Measurements from ENCODE around the gene ZNF398. TPM values are rescaled to one million over a fixed set of nuclear protein-coding genes. Genes with fewer than 3 reads are reported as not detected.
A peak's percentile ranks its signal among the peaks of the same experiment; 100 is the strongest.

The ZNF398 gene
- total and polyA plus RNA-seq, 9 of the 15 experiments (the other 6 are each of a cell fraction or from before 2014, with no cell fraction given) = 4.0 to 18.6 (median 10.4) TPM

DNA sequence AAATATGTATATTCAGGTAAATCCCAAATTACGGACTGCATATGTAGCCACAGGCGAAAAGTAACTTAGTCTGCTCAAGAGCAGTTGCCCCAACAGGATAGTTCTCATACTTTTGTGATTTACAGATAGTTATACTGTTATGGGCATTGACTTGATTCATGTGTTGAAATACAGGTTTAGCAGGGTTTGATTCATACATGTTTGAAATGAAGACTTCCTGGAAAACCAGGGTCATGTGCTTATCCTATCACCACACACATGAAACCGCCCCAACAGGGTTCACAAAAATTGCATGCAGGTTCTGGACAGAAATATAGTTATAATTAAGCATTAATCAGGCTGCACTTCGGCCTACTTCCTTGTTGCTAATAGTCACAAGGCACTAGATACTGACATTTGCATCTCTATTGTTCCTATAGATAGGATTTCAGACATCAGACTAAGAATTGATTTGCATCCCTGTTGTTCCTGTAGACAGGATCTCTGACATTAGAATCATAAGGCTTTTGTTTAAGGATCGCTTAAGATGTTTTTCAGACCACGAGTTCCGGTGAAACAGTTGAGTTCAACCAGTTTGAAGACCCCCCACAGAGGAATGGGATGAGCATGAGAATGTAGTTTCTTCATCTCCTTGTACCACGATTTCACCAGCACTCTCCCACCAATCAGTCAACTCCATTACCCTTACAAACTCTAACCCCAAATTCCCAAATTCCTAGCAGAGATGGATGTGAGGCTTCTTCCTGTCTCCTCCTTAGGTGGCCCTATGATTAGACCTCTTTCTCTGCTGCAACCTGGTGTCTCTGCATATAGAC lies 2.0 kb upstream of the ZNF398 start (continued):
- TF ChIP-seq, protein P1, sequence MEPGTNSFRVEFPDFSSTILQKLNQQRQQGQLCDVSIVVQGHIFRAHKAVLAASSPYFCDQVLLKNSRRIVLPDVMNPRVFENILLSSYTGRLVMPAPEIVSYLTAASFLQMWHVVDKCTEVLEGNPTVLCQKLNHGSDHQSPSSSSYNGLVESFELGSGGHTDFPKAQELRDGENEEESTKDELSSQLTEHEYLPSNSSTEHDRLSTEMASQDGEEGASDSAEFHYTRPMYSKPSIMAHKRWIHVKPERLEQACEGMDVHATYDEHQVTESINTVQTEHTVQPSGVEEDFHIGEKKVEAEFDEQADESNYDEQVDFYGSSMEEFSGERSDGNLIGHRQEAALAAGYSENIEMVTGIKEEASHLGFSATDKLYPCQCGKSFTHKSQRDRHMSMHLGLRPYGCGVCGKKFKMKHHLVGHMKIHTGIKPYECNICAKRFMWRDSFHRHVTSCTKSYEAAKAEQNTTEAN (CRISPR knock-in tag; IDR thresholded peaks at IDR 0.05) = no peak
- TF ChIP-seq NFE2L1 (tag; IDR thresholded peaks at IDR 0.05; ENCODE audit: borderline replicate concordance, low read depth) (no peak), L3MBTL2 (IDR thresholded peaks at IDR 0.05) (0 out of 2 replicates have a peak, but pooled peaks have one; percentile 27), GATAD2B (IDR thresholded peaks at IDR 0.05; ENCODE audit: borderline replicate concordance) (peak; percentile 32; the same call in 1 of the 2 replicates), SMARCB1 (IDR thresholded peaks at IDR 0.05; ENCODE audit: insufficient read length, low read depth) (no peak), XRCC3 (IDR thresholded peaks at IDR 0.05) (no peak), TAL1 (IDR thresholded peaks at IDR 0.05) (0 out of 2 replicates have a peak, but pooled peaks have one; percentile 8), CBX8 (IDR thresholded peaks at IDR 0.05; ENCODE audit: borderline replicate concordance, extremely low read depth, low read depth, low read length, poor library complexity, severe bottlenecking) (no peak), FOXJ2 (tag; IDR thresholded peaks at IDR 0.05) (no peak), RAD51 (IDR thresholded peaks at IDR 0.05; ENCODE audit: borderline replicate concordance, low read depth) (peak; percentile 33; the same call in 1 of the 2 replicates), PPARD (CRISPR knock-in tag; IDR thresholded peaks at IDR 0.05) (no peak), FOXK2 (conservative IDR thresholded peaks at IDR 0.05 in 1 of 2, IDR thresholded peaks at IDR 0.05 in 1 of 2; ENCODE audit: low read depth in 2 of 2) (peak in 1 of 2 experiments; percentile 23; a peak in 1 of 4 replicates), NCOA1 (IDR thresholded peaks at IDR 0.05; ENCODE audit: low read depth) (no peak), POLR2B (IDR thresholded peaks at IDR 0.05; ENCODE audit: low read depth, partially characterized antibody) (no peak), PML (IDR thresholded peaks at IDR 0.05; ENCODE audit: low read length) (0 out of 2 replicates have a peak, but pooled peaks have one; percentile 22), ELF1 (tag; IDR thresholded peaks at IDR 0.05) (peak; percentile 69)
- TF ChIP-seq, protein P2, sequence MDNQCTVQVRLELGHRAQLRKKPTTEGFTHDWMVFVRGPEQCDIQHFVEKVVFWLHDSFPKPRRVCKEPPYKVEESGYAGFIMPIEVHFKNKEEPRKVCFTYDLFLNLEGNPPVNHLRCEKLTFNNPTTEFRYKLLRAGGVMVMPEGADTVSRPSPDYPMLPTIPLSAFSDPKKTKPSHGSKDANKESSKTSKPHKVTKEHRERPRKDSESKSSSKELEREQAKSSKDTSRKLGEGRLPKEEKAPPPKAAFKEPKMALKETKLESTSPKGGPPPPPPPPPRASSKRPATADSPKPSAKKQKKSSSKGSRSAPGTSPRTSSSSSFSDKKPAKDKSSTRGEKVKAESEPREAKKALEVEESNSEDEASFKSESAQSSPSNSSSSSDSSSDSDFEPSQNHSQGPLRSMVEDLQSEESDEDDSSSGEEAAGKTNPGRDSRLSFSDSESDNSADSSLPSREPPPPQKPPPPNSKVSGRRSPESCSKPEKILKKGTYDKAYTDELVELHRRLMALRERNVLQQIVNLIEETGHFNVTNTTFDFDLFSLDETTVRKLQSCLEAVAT (IDR thresholded peaks at IDR 0.05) = no peak
- TF ChIP-seq, protein P3, sequence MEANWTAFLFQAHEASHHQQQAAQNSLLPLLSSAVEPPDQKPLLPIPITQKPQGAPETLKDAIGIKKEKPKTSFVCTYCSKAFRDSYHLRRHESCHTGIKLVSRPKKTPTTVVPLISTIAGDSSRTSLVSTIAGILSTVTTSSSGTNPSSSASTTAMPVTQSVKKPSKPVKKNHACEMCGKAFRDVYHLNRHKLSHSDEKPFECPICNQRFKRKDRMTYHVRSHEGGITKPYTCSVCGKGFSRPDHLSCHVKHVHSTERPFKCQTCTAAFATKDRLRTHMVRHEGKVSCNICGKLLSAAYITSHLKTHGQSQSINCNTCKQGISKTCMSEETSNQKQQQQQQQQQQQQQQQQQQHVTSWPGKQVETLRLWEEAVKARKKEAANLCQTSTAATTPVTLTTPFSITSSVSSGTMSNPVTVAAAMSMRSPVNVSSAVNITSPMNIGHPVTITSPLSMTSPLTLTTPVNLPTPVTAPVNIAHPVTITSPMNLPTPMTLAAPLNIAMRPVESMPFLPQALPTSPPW (CRISPR knock-in tag; IDR thresholded peaks at IDR 0.05) = 0 out of 2 replicates have a peak, but pooled peaks have one; percentile 8
- TF ChIP-seq, protein P4, sequence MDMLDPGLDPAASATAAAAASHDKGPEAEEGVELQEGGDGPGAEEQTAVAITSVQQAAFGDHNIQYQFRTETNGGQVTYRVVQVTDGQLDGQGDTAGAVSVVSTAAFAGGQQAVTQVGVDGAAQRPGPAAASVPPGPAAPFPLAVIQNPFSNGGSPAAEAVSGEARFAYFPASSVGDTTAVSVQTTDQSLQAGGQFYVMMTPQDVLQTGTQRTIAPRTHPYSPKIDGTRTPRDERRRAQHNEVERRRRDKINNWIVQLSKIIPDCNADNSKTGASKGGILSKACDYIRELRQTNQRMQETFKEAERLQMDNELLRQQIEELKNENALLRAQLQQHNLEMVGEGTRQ (CRISPR knock-in tag; IDR thresholded peaks at IDR 0.05) = peak; percentile 2; the same call in 1 of the 2 replicates
- TF ChIP-seq, protein P5, sequence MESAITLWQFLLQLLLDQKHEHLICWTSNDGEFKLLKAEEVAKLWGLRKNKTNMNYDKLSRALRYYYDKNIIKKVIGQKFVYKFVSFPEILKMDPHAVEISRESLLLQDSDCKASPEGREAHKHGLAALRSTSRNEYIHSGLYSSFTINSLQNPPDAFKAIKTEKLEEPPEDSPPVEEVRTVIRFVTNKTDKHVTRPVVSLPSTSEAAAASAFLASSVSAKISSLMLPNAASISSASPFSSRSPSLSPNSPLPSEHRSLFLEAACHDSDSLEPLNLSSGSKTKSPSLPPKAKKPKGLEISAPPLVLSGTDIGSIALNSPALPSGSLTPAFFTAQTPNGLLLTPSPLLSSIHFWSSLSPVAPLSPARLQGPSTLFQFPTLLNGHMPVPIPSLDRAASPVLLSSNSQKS (CRISPR knock-in tag; IDR thresholded peaks at IDR 0.05) = no peak

Data from K562 (cell line).